Neural progenitor cell (in vitro differentiated cells): ENCODE results near the gene CPT1B.

ENCODE experiments used
- EZH2phosphoT487 ChIP-seq: fragments of 200-600 bp; sonication (generic); IDR thresholded peaks from 2 replicates; pipeline ENCODE4 v1.6.1; 2017; ENCODE audit warnings: antibody characterized with exemption
- TF ChIP-seq, protein P1 (sequence below): fragments of 200-600 bp; sonication (generic); IDR thresholded peaks from 2 replicates; pipeline ENCODE4 v1.5.1; 2017; ENCODE audit warnings: antibody characterized with exemption, mild to moderate bottlenecking

DNA sequence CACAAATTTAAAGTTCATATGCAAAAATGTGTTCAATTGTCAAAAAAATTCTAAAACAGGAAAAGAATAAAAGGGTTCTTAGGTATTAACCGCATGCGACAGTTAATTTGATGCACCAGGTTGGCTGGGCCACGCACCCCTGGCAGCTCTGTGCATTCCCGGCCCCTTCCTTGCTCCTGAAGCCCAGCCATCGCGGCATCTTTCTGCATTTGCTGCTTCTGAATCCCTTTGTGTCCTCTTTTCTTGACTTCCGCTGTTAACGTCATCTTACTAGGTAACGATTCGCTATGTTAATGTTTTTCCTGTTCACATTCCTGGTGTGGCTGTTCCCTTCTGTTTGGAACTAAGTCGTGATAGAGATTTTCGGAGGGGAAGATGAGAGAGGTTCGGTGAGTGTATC, 40.5 kb downstream of the CPT1B start:
- TF ChIP-seq, protein P1, sequence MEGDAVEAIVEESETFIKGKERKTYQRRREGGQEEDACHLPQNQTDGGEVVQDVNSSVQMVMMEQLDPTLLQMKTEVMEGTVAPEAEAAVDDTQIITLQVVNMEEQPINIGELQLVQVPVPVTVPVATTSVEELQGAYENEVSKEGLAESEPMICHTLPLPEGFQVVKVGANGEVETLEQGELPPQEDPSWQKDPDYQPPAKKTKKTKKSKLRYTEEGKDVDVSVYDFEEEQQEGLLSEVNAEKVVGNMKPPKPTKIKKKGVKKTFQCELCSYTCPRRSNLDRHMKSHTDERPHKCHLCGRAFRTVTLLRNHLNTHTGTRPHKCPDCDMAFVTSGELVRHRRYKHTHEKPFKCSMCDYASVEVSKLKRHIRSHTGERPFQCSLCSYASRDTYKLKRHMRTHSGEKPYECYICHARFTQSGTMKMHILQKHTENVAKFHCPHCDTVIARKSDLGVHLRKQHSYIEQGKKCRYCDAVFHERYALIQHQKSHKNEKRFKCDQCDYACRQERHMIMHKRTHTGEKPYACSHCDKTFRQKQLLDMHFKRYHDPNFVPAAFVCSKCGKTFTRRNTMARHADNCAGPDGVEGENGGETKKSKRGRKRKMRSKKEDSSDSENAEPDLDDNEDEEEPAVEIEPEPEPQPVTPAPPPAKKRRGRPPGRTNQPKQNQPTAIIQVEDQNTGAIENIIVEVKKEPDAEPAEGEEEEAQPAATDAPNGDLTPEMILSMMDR: no peak
- no peak for TF ChIP-seq EZH2phosphoT487
